Upper lobe of left lung (tissue), 6 donors: ENCODE data around the gene POLR1D. TPM values are rescaled to one million over a fixed set of nuclear protein-coding genes. Genes with fewer than 3 reads are reported as not detected.

Source experiments
- ATAC-seq, 2 donors: fragments of 200-7000 bp; cut with Tn5 transposase; one replicate each; pipeline ENCODE4 v1.9.1; 2022; ENCODE audit warnings: mild to moderate bottlenecking in 2 of 2, moderate library complexity in 2 of 2; ENCODE audit not compliant: low FRiP score in 2 of 2
- DNase-seq, 2 donors: peaks; one replicate each; pipeline ENCODE4 v3.0.0-alpha.2; 2019 to 2020
- H3K27ac ChIP-seq, 4 donors: fragments of 200-600 bp; sonication (generic); one replicate each; pipeline ENCODE4 v1.5.1; 2016 to 2019
- H3K27me3 ChIP-seq, 4 donors: fragments of 200-600 bp; sonication (generic); one replicate each; pipeline ENCODE4 v1.5.1; 2017 to 2019
- H3K36me3 ChIP-seq, 4 donors: fragments of 200-600 bp; sonication (generic); one replicate each; pipeline ENCODE4 v1.5.1; 2016 to 2019
- H3K4me1 ChIP-seq, 4 donors: fragments of 200-600 bp; sonication (generic); one replicate each; pipeline ENCODE4 v1.5.1; 2018 to 2019
- H3K4me3 ChIP-seq, 4 donors: fragments of 200-600 bp; sonication (generic); one replicate each; pipeline ENCODE4 v1.5.1; 2017 to 2019; ENCODE audit warnings: mild to moderate bottlenecking in 2 of 4, moderate library complexity in 1 of 4
- H3K9me3 ChIP-seq, 4 donors: fragments of 200-600 bp; sonication (generic); one replicate each; pipeline ENCODE4 v1.5.1; 2018 to 2019
- CTCF ChIP-seq, 6 experiments: fragments of 450-650 bp in 4 of 6; fragments of 200-600 bp in 2 of 6; sonication (generic) in 2 of 6; IDR thresholded peaks; one replicate each; pipeline ENCODE4 v1.5.1; 2016 to 2019; ENCODE audit warnings: antibody characterized with exemption in 6 of 6
- EP300 ChIP-seq, 4 donors: sonication (generic); formaldehyde crosslinking; IDR thresholded peaks; one replicate each; pipeline ENCODE4 v1.5.1; 2017; ENCODE audit warnings: antibody characterized with exemption in 4 of 4, control low read depth in 2 of 4
- POLR2A ChIP-seq, 4 donors: fragments of 450-650 bp; IDR thresholded peaks; one replicate each; pipeline ENCODE4 v1.5.1; 2016 to 2017; ENCODE audit warnings: antibody characterized with exemption in 4 of 4, mild to moderate bottlenecking in 2 of 4
- POLR2AphosphoS5 ChIP-seq, 2 donors: sonication (generic); formaldehyde crosslinking; IDR thresholded peaks; one replicate each; pipeline ENCODE4 v1.5.1; 2017; ENCODE audit warnings: antibody characterized with exemption in 2 of 2
- WGBS, 2 donors: methylation state at CpG; one replicate each; pipeline ENCODE4 v1.1.5; 2017 to 2018; 5-methylcytosine and 5-hydroxymethylcytosine counted together
- total RNA-seq, 6 donors: library from RNA; depleted of rRNA in 4 of 6; stranded (reverse); fragments of >200 nt in 4 of 6; gene quantifications; one replicate each; pipeline versions ENCODE4 v1.1.0 to v1.2.1, GENCODE V29; 2016 to 2021
- donor health status: DM: no; HTN: no; CAD: no; lungs with moderate emphysema.
- donor health status: DM: no; HTN: yes; CAD: no; lungs with severe emphysema.

Gene POLR1D
- total RNA-seq, 6 donors from 2014 or later, result 99.6 to 186 (median 122) TPM

DNA sequence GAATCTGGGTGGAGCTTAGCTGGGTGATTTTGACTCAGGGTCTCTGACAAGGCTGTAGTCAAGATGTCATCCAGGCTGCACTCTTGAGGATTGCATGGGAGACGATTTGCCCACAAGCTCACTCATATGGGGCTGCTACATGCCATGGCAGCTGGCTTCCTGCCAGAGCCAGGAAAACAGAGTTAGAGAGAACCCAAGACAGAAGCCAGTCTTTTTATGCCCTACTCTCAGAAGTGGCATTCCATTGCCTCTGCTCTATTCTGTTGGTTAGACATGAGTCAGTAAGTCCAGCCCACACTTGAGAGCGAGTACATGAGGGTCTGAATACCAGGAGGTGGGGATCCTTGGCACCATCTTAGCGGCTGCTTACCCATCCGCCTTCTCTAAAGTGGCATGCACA lies 9.5 kb downstream of the POLR1D start:
- ATAC-seq, result no peak
- peaks cover 0 to 8% (median 0%) of the 10 kb centered on the region in 4 donors for H3K4me1 ChIP-seq
- 73 to 96% methylated on average over 4 of the region's 4 CpGs for WGBS, 2 donors
- H3K9me3 ChIP-seq, result no peaks in the 10 kb centered on the region
- no peak for DNase-seq
- H3K27me3 ChIP-seq, result no peaks in the 10 kb centered on the region
- peaks cover 0 to 4% (median 0%) of the 10 kb centered on the region in 4 donors for H3K36me3 ChIP-seq
- H3K27ac ChIP-seq, result no peak overlapping the region
- TF ChIP-seq POLR2A (IDR thresholded peaks at IDR 0.05), result no peak
- no peak for TF ChIP-seq CTCF (IDR thresholded peaks at IDR 0.05)
- no peak for TF ChIP-seq EP300 (IDR thresholded peaks at IDR 0.05)
- TF ChIP-seq POLR2AphosphoS5 (IDR thresholded peaks at IDR 0.05), result no peak
- no peak overlapping the region for H3K4me3 ChIP-seq

- H3K36me3 ChIP-seq, result peaks cover 0 to 4% (median 0%) of the 10 kb centered on the region in 4 donors
- no peaks in the 10 kb centered on the region for H3K9me3 ChIP-seq
- no peaks in the 10 kb centered on the region for H3K27me3 ChIP-seq
- no peak overlapping the region for H3K4me3 ChIP-seq
- H3K27ac ChIP-seq, result no peak overlapping the region
- TF ChIP-seq POLR2AphosphoS5 (IDR thresholded peaks at IDR 0.05) (no peak), EP300 (IDR thresholded peaks at IDR 0.05) (no peak), POLR2A (IDR thresholded peaks at IDR 0.05) (no peak), CTCF (IDR thresholded peaks at IDR 0.05) (no peak)
- no peak for ATAC-seq
- H3K4me1 ChIP-seq, result peaks cover 0 to 8% (median 3%) of the 10 kb centered on the region in 4 donors
- 82 to 97% methylated on average over 2 of the region's 2 CpGs for WGBS, 2 donors
- DNase-seq, result no peak
Measured at GRCh38 chr13:27631665-27632064, 10.0 kb downstream of the POLR1D start.

GRCh38 chr13:27632214-27632613 lies 10.5 kb downstream of the POLR1D start:
- Histone ChIP-seq H3K4me1 (peaks cover 0 to 12% (median 7%) of the 10 kb centered on the region in 4 donors), H3K4me3 (no peak overlapping the region), H3K36me3 (peaks cover 0 to 4% (median 0%) of the 10 kb centered on the region in 4 donors), H3K27me3 (no peaks in the 10 kb centered on the region), H3K27ac (no peak overlapping the region), H3K9me3 (no peaks in the 10 kb centered on the region)
- ATAC-seq, result no peak
- no peak for DNase-seq
- no peak for TF ChIP-seq EP300 (IDR thresholded peaks at IDR 0.05)
- no peak for TF ChIP-seq POLR2A (IDR thresholded peaks at IDR 0.05)
- TF ChIP-seq POLR2AphosphoS5 (IDR thresholded peaks at IDR 0.05), result no peak
- TF ChIP-seq CTCF (IDR thresholded peaks at IDR 0.05), result no peak
- 95 to 96% methylated on average over 4 of the region's 4 CpGs for WGBS, 2 donors

DNA sequence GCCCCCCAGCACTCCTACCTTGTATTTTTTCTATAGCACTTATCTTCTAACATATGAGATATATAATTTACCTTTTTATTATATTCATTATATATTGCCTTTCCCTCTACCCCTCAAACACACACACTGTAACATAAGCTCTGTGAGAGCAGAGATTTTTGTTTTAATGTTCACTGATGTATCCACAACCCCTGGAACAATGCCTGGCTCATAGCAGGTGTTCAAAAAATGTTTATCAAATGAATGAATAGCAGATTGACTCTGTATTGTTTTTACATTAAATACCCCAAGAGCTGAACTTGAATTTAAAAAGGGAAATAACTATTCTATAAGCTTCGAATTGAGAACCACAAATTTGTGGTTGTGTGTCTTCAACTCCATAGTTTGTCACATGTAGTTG lies 11.0 kb downstream of the POLR1D start:
- DNase-seq (no peak), ATAC-seq (no peak)
- no peaks in the 10 kb centered on the region for H3K9me3 ChIP-seq
- no peaks in the 10 kb centered on the region for H3K27me3 ChIP-seq
- TF ChIP-seq POLR2A (IDR thresholded peaks at IDR 0.05) (no peak), POLR2AphosphoS5 (IDR thresholded peaks at IDR 0.05) (no peak), CTCF (IDR thresholded peaks at IDR 0.05) (no peak), EP300 (IDR thresholded peaks at IDR 0.05) (no peak)
- peaks cover 0 to 4% (median 0%) of the 10 kb centered on the region in 4 donors for H3K36me3 ChIP-seq
- 75 to 86% methylated on average over 1 of the region's 1 CpG for WGBS, 2 donors
- no peak overlapping the region for H3K27ac ChIP-seq
- no peak overlapping the region for H3K4me3 ChIP-seq
- peaks cover 0 to 13% (median 8%) of the 10 kb centered on the region in 4 donors for H3K4me1 ChIP-seq

- Histone ChIP-seq H3K27me3 (no peaks in the 10 kb centered on the region), H3K4me1 (peaks cover 7 to 21% (median 16%) of the 10 kb centered on the region in 4 donors), H3K4me3 (no peak overlapping the region), H3K36me3 (peaks cover 0 to 4% (median 0%) of the 10 kb centered on the region in 4 donors), H3K27ac (no peak overlapping the region), H3K9me3 (no peaks in the 10 kb centered on the region)
- TF ChIP-seq POLR2AphosphoS5 (IDR thresholded peaks at IDR 0.05), result no peak
- no peak for TF ChIP-seq POLR2A (IDR thresholded peaks at IDR 0.05)
- TF ChIP-seq CTCF (IDR thresholded peaks at IDR 0.05), result no peak
- no peak for TF ChIP-seq EP300 (IDR thresholded peaks at IDR 0.05)
- 93 to 96% methylated on average over 2 of the region's 2 CpGs for WGBS, 2 donors
- ATAC-seq (no peak), DNase-seq (no peak)
Measured at GRCh38 chr13:27634231-27634630, 12.5 kb downstream of the POLR1D start.
